Activated T-helper 2 cell treated with anti-CD3 and anti-CD28 coated beads, Interferon-gamma antibody, Interleukin-2, Interleukin-4, amounts not matched to agents 10 μg/mL and 5 μg/mL and 100 μg/mL, durations not matched to agents 14 hours and 24 hours and 36 hours (primary cell): Measurements from ENCODE around the gene JDP2. TPM values are rescaled to one million over a fixed set of nuclear protein-coding genes. Genes with fewer than 3 reads are reported as not detected.
A peak's percentile ranks its signal among the peaks of the same experiment; 100 is the strongest.

ENCODE experiments used
- DNase-seq: peaks from one replicate; pipeline ENCODE4 v3.0.0; 2021; ENCODE audit warnings: low spot score
- H3K27ac Mint-ChIP-seq: one replicate; pipeline ENCODE4 v1.8.0; 2021; ENCODE audit warnings: mixed read lengths
- H3K27me3 Mint-ChIP-seq: one replicate; pipeline ENCODE4 v1.8.0; 2021; ENCODE audit warnings: low read depth, mixed read lengths
- H3K36me3 Mint-ChIP-seq: one replicate; pipeline ENCODE4 v1.8.0; 2021; ENCODE audit warnings: low read depth, mixed read lengths
- H3K4me1 Mint-ChIP-seq: one replicate; pipeline ENCODE4 v1.8.0; 2021; ENCODE audit warnings: low read depth, mixed read lengths
- H3K4me3 Mint-ChIP-seq: one replicate; pipeline ENCODE4 v1.8.0; 2021; ENCODE audit warnings: low read depth, mild to moderate bottlenecking, moderate library complexity, mixed read lengths
- H3K9me3 Mint-ChIP-seq: one replicate; pipeline ENCODE4 v1.8.0; 2021; ENCODE audit warnings: mixed read lengths
- intact Hi-C: fragments of 100-400 bp; cut with micrococcal nuclease; formaldehyde crosslinking; loops from one replicate; pipeline ENCODE4 v1.15.1; 2023
- total RNA-seq: library from RNA; stranded (reverse); gene quantifications from 2 replicates; pipeline ENCODE4 v1.2.3, GENCODE V29; 2022

Gene JDP2
- total RNA-seq, 1 donor from 2014 or later = 1.1 TPM

DNA sequence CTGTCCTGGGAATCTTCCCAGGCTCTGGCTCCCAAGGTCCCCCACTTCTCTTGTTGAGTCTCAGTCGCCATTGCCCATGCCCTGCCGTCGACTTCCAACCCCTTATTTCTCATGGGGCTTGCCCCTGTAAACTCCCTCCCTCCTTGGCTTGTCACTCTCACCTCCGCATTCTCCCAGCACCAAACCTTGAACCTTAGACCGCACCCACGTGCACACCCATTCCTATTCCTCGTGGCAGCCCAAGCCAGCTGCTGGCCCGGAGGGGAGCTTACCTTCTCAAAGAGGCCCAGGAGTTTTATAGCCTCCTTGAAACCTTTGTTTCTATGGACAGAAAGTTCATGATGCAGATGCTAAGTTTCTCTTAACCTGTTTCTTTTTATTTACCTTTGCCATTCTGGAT is 4.6 kb downstream of the JDP2 start:
- Mint-ChIP-seq H3K27me3 (peaks cover 6% of the 10 kb centered on the region), H3K36me3 (no peaks in the 10 kb centered on the region), H3K27ac (no peak overlapping the region), H3K9me3 (no peaks in the 10 kb centered on the region), H3K4me3 (no peak overlapping the region), H3K4me1 (peaks cover 16% of the 10 kb centered on the region)
- DNase-seq = no peak
- intact Hi-C loops = no loop called here

GRCh38 chr14:75433631-75434071 is 5.8 kb downstream of the JDP2 start:
- Mint-ChIP-seq H3K4me3 (no peak overlapping the region), H3K36me3 (no peaks in the 10 kb centered on the region), H3K27ac (no peak overlapping the region), H3K27me3 (peaks cover 6% of the 10 kb centered on the region), H3K4me1 (peaks cover 14% of the 10 kb centered on the region), H3K9me3 (no peaks in the 10 kb centered on the region)
- intact Hi-C loops = no loop called here
- no peak for DNase-seq

DNA sequence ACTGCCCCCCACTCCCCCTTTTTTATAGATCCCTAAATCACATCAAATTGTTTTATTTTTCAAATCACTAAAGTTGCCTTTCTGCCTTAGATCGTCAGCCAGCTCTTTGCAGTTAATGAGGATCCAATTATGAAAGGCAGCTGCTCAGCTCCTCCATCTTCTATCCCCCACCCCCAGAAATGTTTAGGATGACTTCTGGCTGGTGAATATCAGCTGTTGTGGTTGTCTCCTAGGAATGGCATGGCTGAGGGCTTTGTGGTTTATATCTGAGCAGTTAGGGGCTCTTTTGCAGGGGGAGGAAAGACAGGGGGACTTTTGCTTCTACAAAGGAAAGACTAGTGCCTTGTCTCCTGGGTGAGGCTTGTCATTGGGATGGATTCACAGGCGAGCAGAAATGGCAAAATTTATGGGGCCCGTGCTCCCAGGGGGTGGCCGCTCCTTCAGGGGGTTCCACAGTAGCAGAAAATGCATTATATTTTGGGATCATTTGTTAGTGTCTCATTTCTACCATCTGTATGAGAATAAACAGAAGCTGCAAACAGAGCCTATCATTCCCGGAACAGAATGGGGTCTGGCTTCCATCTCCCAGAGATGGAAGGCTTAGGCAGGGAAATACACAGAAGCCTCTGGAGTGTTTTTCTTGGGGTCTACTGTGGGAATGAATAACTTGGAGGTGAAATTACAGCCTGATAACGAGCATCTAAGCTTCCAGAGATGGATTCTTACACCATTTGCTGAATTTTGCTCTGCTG is 6.5 kb downstream of the JDP2 start:
- H3K36me3 Mint-ChIP-seq = no peaks in the 10 kb centered on the region
- peaks cover 6% of the 10 kb centered on the region for H3K27me3 Mint-ChIP-seq
- no peak overlapping the region for H3K4me3 Mint-ChIP-seq

DNA sequence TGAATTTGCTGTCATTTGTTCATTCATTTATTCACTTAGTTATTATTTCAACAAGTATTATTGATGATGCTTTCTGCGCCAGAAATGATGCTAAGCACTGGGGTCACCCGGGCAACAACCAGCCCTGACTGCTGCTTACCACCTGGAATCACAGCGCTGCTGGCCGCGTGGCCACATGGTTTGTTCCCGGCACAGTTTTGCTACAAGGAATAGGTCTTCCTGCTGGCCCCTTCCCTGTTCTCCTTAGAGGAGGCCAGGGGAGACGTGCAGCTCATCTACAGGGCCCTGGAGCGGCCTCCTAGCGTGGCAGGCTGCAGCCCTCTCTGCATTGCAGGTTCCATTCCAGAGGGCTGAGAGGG is 7.0 kb downstream of the JDP2 start:
- H3K9me3 Mint-ChIP-seq = no peaks in the 10 kb centered on the region
- H3K4me3 Mint-ChIP-seq = no peak overlapping the region
- H3K4me1 Mint-ChIP-seq = peaks cover 12% of the 10 kb centered on the region
- peaks cover 2% of the 10 kb centered on the region for H3K27me3 Mint-ChIP-seq
- DNase-seq = no peak
- intact Hi-C loops = no loop called here
- H3K27ac Mint-ChIP-seq = no peak overlapping the region
- H3K36me3 Mint-ChIP-seq = no peaks in the 10 kb centered on the region

More for the DNA sequence above, 6.5 kb downstream of the JDP2 start:
- Mint-ChIP-seq H3K9me3 (no peaks in the 10 kb centered on the region), H3K27ac (no peak overlapping the region), H3K4me1 (peaks cover 14% of the 10 kb centered on the region)
- intact Hi-C loops = no loop called here
- DNase-seq = no peak

GRCh38 chr14:75435473-75435872 is 7.7 kb downstream of the JDP2 start:
- DNase-seq = no peak
- H3K27me3 Mint-ChIP-seq = no peaks in the 10 kb centered on the region
- H3K4me3 Mint-ChIP-seq = no peak overlapping the region
- H3K27ac Mint-ChIP-seq = peak overlapping the region; percentile 1
- no peaks in the 10 kb centered on the region for H3K36me3 Mint-ChIP-seq
- H3K9me3 Mint-ChIP-seq = no peaks in the 10 kb centered on the region
- peaks cover 12% of the 10 kb centered on the region for H3K4me1 Mint-ChIP-seq
- intact Hi-C loops = no loop called here

GRCh38 chr14:75437201-75438143 is 9.7 kb downstream of the JDP2 start:
- no peaks in the 10 kb centered on the region for H3K36me3 Mint-ChIP-seq
- H3K27me3 Mint-ChIP-seq = no peaks in the 10 kb centered on the region
- no peak overlapping the region for H3K27ac Mint-ChIP-seq
- intact Hi-C loops = no loop called here
- H3K9me3 Mint-ChIP-seq = no peaks in the 10 kb centered on the region
- no peak for DNase-seq
- H3K4me3 Mint-ChIP-seq = no peak overlapping the region
- peaks cover 12% of the 10 kb centered on the region for H3K4me1 Mint-ChIP-seq

DNA sequence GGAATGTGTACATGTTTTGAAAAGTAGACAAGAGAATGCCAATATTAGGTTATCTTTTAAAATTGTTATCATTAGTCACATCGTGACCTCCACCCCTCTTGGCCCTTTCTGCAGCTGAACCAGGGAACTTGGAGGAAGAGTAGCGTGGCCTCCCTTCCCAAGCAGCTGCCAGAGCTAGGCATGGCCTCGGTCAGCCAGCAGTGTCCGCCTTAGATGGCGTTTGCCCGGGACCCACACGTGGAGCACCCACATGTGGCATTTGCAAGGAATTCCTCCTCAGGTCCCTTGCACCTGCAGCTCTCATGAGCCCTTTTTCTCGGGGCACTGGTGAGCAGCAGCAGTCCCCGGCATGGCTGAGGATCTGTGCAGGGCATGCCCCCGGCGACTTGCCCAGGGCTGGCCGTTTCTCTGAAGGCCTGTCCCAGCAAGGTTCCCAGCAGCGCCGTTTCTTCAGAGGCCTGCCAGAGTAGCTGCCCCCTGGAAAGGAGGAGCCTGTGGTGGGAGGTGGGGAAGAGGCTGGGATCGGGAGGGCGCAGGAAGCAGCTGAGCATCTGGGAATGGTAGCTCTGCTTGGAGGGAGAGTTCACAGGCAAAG is 10.8 kb downstream of the JDP2 start:
- DNase-seq = no peak
- Mint-ChIP-seq H3K9me3 (no peaks in the 10 kb centered on the region), H3K27ac (no peak overlapping the region), H3K4me1 (peaks cover 12% of the 10 kb centered on the region), H3K27me3 (no peaks in the 10 kb centered on the region), H3K4me3 (no peak overlapping the region), H3K36me3 (no peaks in the 10 kb centered on the region)
- intact Hi-C loops = no loop called here

DNA sequence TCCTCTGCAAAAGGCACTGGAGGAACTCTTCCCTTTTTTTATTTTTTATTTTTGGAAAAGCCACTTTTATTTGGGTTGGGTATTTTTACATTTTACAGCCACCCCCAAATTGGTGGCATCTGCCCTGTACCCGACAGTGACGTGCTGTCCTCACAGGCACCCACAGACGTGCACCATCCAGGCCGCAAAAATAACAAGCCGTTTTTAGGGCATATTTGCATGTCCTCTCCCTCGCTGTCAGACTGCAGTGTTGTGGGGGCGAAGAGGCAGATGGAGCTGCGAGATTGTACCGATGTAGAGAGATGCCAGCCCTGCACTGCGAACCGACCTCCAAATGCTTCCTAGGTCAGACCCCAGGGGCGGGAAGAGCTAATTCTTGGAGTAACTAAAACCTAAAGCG is 12.2 kb downstream of the JDP2 start:
- H3K4me3 Mint-ChIP-seq = no peak overlapping the region
- intact Hi-C loops = no loop called here
- no peaks in the 10 kb centered on the region for H3K36me3 Mint-ChIP-seq
- H3K4me1 Mint-ChIP-seq = peaks cover 12% of the 10 kb centered on the region
- no peak overlapping the region for H3K27ac Mint-ChIP-seq
- no peak for DNase-seq
- H3K9me3 Mint-ChIP-seq = no peaks in the 10 kb centered on the region
- H3K27me3 Mint-ChIP-seq = no peaks in the 10 kb centered on the region

GRCh38 chr14:75440733-75441477 is 13.1 kb downstream of the JDP2 start:
- no peak overlapping the region for H3K27ac Mint-ChIP-seq

GRCh38 chr14:75441728-75442127 is 13.9 kb downstream of the JDP2 start:
- Mint-ChIP-seq H3K27ac (no peak overlapping the region), H3K27me3 (no peaks in the 10 kb centered on the region), H3K36me3 (no peaks in the 10 kb centered on the region), H3K9me3 (no peaks in the 10 kb centered on the region), H3K4me1 (peaks cover 8% of the 10 kb centered on the region), H3K4me3 (no peak overlapping the region)
- intact Hi-C loops = no loop called here
- DNase-seq = no peak

More at GRCh38 chr14:75440733-75441477, 13.1 kb downstream of the JDP2 start:
- intact Hi-C loops = no loop called here
- peaks cover 4% of the 10 kb centered on the region for H3K4me1 Mint-ChIP-seq
- DNase-seq = no peak
- H3K27me3 Mint-ChIP-seq = no peaks in the 10 kb centered on the region
- H3K4me3 Mint-ChIP-seq = no peak overlapping the region
- no peaks in the 10 kb centered on the region for H3K9me3 Mint-ChIP-seq
- no peaks in the 10 kb centered on the region for H3K36me3 Mint-ChIP-seq

DNA sequence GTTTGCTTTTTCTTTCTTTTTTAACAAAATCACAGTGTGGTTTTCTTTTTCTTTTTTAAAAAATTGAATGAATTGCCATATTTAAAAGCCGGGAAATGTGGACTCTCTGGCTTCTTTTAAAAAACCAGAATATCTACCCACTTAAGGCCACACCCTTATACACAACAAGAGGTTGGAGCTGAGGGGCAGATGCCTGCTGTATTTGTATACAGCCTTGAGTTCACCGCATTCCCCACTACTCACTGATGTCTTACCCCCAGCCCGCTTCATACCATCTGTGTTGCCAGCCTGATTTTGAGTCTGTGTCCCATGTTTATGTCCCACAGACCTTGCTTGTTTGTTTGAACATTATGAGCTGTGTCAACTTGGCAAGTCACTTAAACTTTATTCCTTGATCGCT is 14.3 kb downstream of the JDP2 start:
- Mint-ChIP-seq H3K4me3 (no peak overlapping the region), H3K36me3 (no peaks in the 10 kb centered on the region), H3K4me1 (peaks cover 9% of the 10 kb centered on the region), H3K27me3 (no peaks in the 10 kb centered on the region), H3K27ac (no peak overlapping the region), H3K9me3 (no peaks in the 10 kb centered on the region)
- no peak for DNase-seq
- intact Hi-C loops = no loop called here

- Mint-ChIP-seq H3K9me3 (no peaks in the 10 kb centered on the region), H3K4me3 (no peak overlapping the region), H3K27ac (no peak overlapping the region), H3K36me3 (no peaks in the 10 kb centered on the region), H3K4me1 (peaks cover 9% of the 10 kb centered on the region), H3K27me3 (no peaks in the 10 kb centered on the region)
- DNase-seq = no peak
- intact Hi-C loops = no loop called here
Observed at GRCh38 chr14:75442642-75443041, 14.8 kb downstream of the JDP2 start.
